NCI-H774 (cell line): ENCODE measurements around the gene LRP8.

ENCODE experiments used
- DNase-seq: peaks from one replicate; lab custom pipeline; 2025; lab: John Stamatoyannopoulos, UW

The LRP8 gene

DNA sequence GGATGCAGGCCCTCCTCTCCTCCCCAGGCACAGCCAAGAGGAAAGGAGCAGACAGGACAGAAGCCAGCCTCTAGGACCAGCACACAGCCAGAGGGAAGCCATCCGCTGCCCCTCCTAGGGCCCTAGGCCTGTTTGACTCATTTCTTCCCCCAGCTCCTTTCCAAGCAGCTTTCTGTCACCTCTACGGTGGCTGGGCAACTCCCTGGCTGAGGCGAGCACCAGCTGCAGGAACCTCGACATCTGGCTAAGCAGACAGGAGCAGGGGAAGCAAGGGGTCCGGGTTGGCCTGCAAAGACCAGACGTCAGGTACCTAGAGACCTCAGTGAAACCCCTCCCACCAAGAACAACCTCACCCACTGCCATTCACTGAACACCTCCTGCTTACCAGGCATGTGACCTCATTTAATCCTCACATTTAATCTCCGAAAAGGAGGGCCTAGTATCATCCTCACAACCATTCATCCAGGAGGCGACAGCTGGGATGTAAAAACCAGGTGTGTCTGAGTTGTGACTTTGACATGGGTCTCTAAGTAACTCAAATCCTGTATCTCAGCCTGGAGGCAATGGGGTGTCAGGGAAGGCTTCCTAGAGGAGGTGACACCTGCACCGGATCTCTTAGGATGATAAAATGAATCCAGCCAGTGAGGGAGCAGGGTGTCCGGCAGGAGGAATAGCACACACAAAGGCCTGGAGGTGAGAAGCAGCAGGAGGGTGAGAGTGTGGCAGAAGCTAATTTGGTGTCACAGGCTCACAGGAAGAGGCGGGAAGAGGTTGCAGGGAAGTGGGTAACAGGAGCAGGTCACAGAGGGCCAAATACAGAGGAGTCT lies 5.9 kb downstream of the LRP8 start:
- DNase-seq = no peak

DNA sequence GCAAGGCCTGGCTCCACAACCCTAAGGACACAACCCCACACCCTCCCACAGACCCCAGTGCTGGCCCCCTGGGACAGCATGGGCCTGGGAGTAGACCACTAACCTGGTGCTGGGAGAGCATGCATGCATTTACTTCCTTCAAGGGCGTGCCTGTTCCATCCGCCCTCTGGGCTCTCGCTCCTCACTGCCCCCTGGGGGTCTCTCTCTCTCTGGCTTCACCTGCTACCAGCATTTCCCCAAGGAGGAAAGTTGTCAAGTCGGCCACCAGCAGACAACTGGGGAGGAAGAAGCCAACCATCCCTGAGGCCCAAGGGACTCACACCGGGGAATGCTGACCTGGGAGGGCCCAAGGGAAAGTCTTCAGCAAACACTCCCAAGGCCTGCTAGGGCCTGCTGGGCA lies 6.5 kb downstream of the LRP8 start:
- DNase-seq = no peak

- DNase-seq = no peak
Measured at GRCh38 chr1:53320646-53321045, 7.2 kb downstream of the LRP8 start.

- no peak for DNase-seq
Measured at GRCh38 chr1:53319296-53320101, 8.4 kb downstream of the LRP8 start.

- DNase-seq = no peak
Measured at GRCh38 chr1:53317646-53318539, 10.0 kb downstream of the LRP8 start.

DNA sequence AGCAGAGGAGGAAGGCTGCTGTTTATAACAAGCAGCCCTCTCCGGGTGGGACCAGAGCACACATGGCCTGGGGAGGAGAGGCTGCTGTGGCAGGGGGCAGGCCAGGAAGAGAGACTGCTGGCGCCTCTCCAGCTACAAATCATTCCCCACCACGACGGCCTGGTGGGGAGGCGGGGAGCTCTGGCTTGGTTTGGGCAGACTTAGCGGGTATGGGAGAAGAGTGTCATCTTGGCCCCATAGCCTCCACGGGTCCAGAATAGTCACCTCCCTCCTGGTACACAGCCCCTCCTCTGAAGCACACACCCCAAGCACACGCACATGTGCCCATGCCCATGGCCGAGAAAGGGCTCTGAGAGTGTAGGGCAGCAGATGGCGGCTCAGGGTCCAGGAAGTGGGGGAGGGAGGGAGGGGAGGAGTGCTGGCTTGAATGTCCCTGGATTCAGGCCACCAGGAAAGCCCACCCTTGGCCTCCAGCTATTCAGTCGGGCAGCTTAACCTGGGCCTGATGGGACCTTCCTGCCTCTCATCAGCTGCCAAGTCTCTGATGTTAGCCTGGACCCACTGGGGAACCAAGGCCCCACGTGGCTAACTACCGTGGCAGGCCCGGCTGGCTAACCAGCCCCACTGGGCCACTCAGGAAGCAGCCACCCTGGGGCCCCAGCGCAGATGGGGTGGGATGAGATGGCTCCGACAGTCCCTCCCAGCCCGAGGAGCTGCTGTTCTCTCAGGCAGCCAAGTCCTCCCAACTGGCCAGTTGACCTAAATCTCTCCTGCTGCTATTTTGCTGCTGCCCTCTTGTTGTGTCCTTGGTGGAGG lies 10.9 kb downstream of the LRP8 start:
- DNase-seq = no peak

DNA sequence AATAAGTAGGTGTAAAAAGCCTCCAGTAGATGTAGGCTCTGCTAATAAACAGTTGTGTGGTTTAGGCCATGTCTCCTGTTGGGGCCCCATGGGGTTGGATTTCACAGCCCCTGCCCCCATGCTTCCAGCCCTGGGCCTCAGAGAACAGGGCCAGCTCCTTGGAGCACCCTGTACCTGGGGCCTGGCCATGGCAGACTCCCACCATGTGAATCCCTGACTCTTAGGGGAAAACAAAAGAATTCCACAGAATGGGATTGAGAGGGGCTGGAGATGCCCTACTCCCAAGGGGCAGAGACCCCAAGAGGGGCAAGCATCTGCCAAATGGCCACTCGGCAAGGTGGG lies 11.5 kb downstream of the LRP8 start:
- DNase-seq = no peak

GRCh38 chr1:53315456-53316423 lies 12.1 kb downstream of the LRP8 start:
- no peak for DNase-seq

DNA sequence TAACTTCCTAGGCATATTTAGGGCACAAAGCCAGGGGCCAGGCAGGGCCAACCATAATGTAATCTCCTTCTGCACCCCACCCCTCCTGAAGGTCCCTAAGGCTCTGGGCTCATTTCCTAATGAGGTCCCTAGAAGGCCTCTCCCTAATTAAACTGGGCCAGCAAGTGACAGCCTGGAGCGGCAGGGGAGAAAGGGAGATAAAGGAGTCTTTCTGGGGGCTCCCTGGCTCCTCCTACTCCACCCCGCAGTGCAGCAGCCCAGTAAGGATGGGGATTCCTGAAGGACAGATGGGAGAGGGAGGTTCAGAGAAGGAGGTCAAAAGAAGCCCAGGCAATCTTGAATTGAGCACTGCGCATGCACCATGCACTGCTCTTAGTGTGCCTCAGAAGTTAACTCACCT lies 12.8 kb downstream of the LRP8 start:
- DNase-seq = no peak

GRCh38 chr1:53314606-53315005 lies 13.3 kb downstream of the LRP8 start:
- no peak for DNase-seq

GRCh38 chr1:53314096-53314495 lies 13.8 kb downstream of the LRP8 start:
- DNase-seq = no peak

GRCh38 chr1:53313556-53313955 lies 14.3 kb downstream of the LRP8 start:
- DNase-seq = no peak

GRCh38 chr1:53311702-53312305 lies 16.1 kb downstream of the LRP8 start:
- DNase-seq = no peak

- no peak for DNase-seq
Measured at GRCh38 chr1:53310847-53311681, 16.8 kb downstream of the LRP8 start.

DNA sequence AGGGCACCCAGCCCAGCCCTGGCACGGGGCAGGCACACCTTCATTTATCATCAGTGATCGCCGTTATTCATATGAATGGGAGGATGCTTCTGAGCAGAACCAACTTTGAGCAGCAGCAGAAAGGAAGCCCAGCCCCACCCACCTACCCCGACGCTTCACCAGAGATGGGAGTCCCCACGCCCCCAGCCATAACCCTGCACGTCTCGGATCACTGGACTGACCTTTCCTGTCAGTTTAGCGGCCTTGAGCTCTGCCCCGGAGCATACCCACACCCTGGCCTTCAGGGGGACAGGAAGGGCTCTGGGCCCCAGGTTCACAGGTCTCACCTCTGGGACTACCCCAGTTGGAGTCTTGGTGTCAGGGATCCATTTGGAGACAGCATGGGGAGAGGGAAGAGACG lies 18.1 kb downstream of the LRP8 start:
- no peak for DNase-seq

GRCh38 chr1:53308506-53308905 lies 19.4 kb downstream of the LRP8 start:
- DNase-seq = no peak

- DNase-seq = no peak
Measured at GRCh38 chr1:53307037-53307436, 20.8 kb downstream of the LRP8 start.

GRCh38 chr1:53306168-53306567 lies 21.7 kb downstream of the LRP8 start:
- DNase-seq = no peak

DNA sequence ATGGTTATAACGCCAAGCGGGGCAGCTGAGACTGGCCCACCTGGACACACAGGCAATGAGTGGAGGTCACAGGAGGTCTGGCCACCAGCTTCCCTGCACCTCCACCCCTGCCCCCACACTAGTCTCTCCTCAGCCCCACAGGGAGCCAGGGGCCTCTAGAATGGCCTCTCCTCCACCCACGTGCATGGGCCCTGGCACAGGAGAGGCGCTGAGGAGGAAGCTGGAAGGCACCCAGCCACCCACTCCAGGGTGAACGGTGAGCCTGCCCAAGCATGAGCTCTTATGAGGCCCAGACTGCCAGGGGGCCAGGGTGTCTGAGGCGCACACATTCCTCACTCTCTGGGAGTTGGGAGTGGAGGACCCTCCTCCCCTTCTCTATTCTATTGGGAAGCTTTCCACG lies 22.2 kb downstream of the LRP8 start:
- no peak for DNase-seq
